Stomach smooth muscle (tissue), 2 donors: ENCODE measurements around the gene KIAA2012.

Source experiments
- H3K27ac ChIP-seq: one replicate; pipeline ENCODE4 v1.7.0; 2013; ENCODE audit warnings: mild to moderate bottlenecking, low read length, inconsistent platforms
- H3K27me3 ChIP-seq, 2 donors: one replicate each; pipeline ENCODE4 v1.7.0; 2013; ENCODE audit warnings: low read length in 2 of 2; ENCODE audit not compliant: insufficient read depth in 2 of 2, control insufficient read depth in 1 of 2
- H3K36me3 ChIP-seq, 2 donors: one replicate each; pipeline ENCODE4 v1.7.0; 2013; ENCODE audit warnings: low read length in 2 of 2; ENCODE audit not compliant: control insufficient read depth in 2 of 2, insufficient read depth in 2 of 2
- H3K4me1 ChIP-seq: one replicate; pipeline ENCODE4 v1.7.0; 2013; ENCODE audit warnings: low read length; ENCODE audit not compliant: control insufficient read depth, insufficient read depth
- H3K4me3 ChIP-seq, 2 donors: one replicate each; pipeline ENCODE4 v1.7.0; 2013; ENCODE audit warnings: low read length in 2 of 2
- H3K9ac ChIP-seq, 2 donors: one replicate each; pipeline ENCODE4 v1.7.0; 2013; ENCODE audit warnings: low read length in 2 of 2, mild to moderate bottlenecking in 1 of 2
- H3K9me3 ChIP-seq, 2 donors: one replicate each; pipeline ENCODE4 v1.7.0; 2013; ENCODE audit warnings: low read length in 2 of 2; ENCODE audit not compliant: control insufficient read depth in 2 of 2
- donor health status: healthy.
- donor health status: Pancreatic carcinoma.

The KIAA2012 gene

GRCh38 chr2:202116691-202117090 is 43.6 kb downstream of the KIAA2012 start:
- H3K36me3 ChIP-seq = no peaks in the 10 kb centered on the region
- no peak overlapping the region for H3K27ac ChIP-seq
- no peaks in the 10 kb centered on the region for H3K4me1 ChIP-seq
- H3K9ac ChIP-seq = no peak overlapping the region
- no peaks in the 10 kb centered on the region for H3K9me3 ChIP-seq
- H3K27me3 ChIP-seq = no peaks in the 10 kb centered on the region
- no peak overlapping the region for H3K4me3 ChIP-seq

GRCh38 chr2:202118168-202118567 is 45.1 kb downstream of the KIAA2012 start:
- Histone ChIP-seq H3K4me1 (no peaks in the 10 kb centered on the region), H3K9ac (no peak overlapping the region), H3K9me3 (no peaks in the 10 kb centered on the region), H3K36me3 (no peaks in the 10 kb centered on the region), H3K4me3 (no peak overlapping the region), H3K27ac (no peak overlapping the region), H3K27me3 (no peaks in the 10 kb centered on the region)

- no peak overlapping the region for H3K4me3 ChIP-seq
- H3K9me3 ChIP-seq = no peaks in the 10 kb centered on the region
- no peaks in the 10 kb centered on the region for H3K27me3 ChIP-seq
- no peaks in the 10 kb centered on the region for H3K4me1 ChIP-seq
- no peak overlapping the region for H3K27ac ChIP-seq
- no peak overlapping the region for H3K9ac ChIP-seq
- no peaks in the 10 kb centered on the region for H3K36me3 ChIP-seq
Observed at GRCh38 chr2:202120828-202121227, 47.8 kb downstream of the KIAA2012 start.

DNA sequence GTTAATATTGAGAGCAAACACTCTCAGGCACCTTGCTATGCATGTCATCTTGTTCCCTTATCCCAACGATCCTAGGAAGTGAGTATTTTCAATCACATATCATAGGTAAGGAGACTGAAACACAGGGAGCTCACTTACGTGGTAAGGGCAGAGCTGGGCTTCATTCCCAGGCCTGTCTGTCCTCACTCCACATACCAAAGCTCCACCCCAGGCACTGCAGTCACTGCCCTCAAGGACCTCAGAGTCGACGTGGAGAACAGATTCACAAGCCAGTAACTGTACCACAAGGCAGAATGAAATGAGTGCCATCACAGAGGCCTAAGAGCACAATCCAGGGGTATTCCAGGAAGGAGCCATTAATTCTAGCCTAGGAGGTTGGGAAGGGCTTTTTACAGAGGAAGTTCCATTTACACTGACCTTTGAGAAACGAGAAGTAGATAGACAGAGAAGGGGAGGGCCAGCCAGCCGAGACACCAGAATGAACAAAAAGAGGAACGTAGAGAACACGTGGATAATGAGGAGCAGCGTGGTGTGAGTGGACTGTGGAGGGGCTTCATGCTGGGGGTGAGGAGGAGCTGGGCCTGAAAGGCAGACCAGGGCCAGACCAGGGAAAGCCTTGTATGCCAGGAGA is 48.6 kb downstream of the KIAA2012 start:
- Histone ChIP-seq H3K27me3 (no peaks in the 10 kb centered on the region), H3K9ac (no peak overlapping the region), H3K4me1 (no peaks in the 10 kb centered on the region)

GRCh38 chr2:202122163-202122540 is 49.1 kb downstream of the KIAA2012 start:
- no peak overlapping the region for H3K9ac ChIP-seq

More for the DNA sequence above, 48.6 kb downstream of the KIAA2012 start:
- Histone ChIP-seq H3K4me3 (no peak overlapping the region), H3K9me3 (no peaks in the 10 kb centered on the region), H3K36me3 (no peaks in the 10 kb centered on the region), H3K27ac (no peak overlapping the region)

GRCh38 chr2:202122980-202123720 is 50.1 kb downstream of the KIAA2012 start:
- Histone ChIP-seq H3K4me1 (no peaks in the 10 kb centered on the region), H3K9ac (no peak overlapping the region), H3K27ac (no peak overlapping the region), H3K9me3 (no peaks in the 10 kb centered on the region), H3K36me3 (no peaks in the 10 kb centered on the region), H3K27me3 (no peaks in the 10 kb centered on the region), H3K4me3 (no peak overlapping the region)

More at GRCh38 chr2:202122163-202122540, 49.1 kb downstream of the KIAA2012 start:
- Histone ChIP-seq H3K4me3 (no peak overlapping the region), H3K4me1 (no peaks in the 10 kb centered on the region), H3K9me3 (no peaks in the 10 kb centered on the region), H3K36me3 (no peaks in the 10 kb centered on the region), H3K27me3 (no peaks in the 10 kb centered on the region), H3K27ac (no peak overlapping the region)

GRCh38 chr2:202124286-202124685 is 51.2 kb downstream of the KIAA2012 start:
- no peaks in the 10 kb centered on the region for H3K36me3 ChIP-seq
- H3K4me3 ChIP-seq = no peak overlapping the region
- H3K27me3 ChIP-seq = no peaks in the 10 kb centered on the region
- no peaks in the 10 kb centered on the region for H3K4me1 ChIP-seq
- no peaks in the 10 kb centered on the region for H3K9me3 ChIP-seq
- H3K27ac ChIP-seq = no peak overlapping the region
- no peak overlapping the region for H3K9ac ChIP-seq

DNA sequence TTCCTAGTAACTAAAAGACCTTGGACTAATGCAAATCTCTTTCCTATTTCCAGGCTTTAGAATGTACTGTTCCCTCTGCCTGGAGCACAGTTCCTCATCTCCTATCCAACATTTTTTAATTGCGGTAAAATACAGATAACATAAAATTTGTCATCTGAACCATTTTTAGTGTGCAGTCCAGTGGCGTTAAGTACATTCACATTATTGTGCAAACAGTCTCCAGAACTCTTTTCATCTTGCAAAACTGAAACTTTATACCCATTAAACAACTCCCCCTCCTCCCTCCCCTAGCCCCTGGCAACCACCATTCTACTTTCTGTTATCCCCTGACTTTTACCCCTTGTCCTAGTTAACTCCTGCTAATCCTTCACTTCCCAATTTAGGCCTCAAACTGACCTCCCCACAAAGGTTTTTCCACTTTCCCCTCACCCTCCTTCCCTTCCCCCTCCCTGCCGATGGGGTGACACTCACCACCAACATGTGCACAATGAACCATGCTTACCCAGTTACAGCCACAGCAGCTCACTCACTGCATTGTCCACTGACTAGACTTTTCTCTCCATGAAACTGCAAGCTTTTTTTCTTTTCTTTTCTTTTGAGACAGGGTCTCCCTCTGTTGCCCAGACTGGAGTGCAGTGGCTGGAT is 54.8 kb downstream of the KIAA2012 start:
- Histone ChIP-seq H3K27me3 (no peaks in the 10 kb centered on the region), H3K4me3 (no peak overlapping the region), H3K36me3 (no peaks in the 10 kb centered on the region), H3K27ac (no peak overlapping the region), H3K9ac (no peak overlapping the region), H3K9me3 (no peaks in the 10 kb centered on the region), H3K4me1 (no peaks in the 10 kb centered on the region)

GRCh38 chr2:202129841-202130240 is 56.8 kb downstream of the KIAA2012 start:
- no peaks in the 10 kb centered on the region for H3K9me3 ChIP-seq
- no peaks in the 10 kb centered on the region for H3K4me1 ChIP-seq
- H3K4me3 ChIP-seq = no peak overlapping the region
- no peaks in the 10 kb centered on the region for H3K36me3 ChIP-seq
- no peaks in the 10 kb centered on the region for H3K27me3 ChIP-seq
- no peak overlapping the region for H3K9ac ChIP-seq
- no peak overlapping the region for H3K27ac ChIP-seq

DNA sequence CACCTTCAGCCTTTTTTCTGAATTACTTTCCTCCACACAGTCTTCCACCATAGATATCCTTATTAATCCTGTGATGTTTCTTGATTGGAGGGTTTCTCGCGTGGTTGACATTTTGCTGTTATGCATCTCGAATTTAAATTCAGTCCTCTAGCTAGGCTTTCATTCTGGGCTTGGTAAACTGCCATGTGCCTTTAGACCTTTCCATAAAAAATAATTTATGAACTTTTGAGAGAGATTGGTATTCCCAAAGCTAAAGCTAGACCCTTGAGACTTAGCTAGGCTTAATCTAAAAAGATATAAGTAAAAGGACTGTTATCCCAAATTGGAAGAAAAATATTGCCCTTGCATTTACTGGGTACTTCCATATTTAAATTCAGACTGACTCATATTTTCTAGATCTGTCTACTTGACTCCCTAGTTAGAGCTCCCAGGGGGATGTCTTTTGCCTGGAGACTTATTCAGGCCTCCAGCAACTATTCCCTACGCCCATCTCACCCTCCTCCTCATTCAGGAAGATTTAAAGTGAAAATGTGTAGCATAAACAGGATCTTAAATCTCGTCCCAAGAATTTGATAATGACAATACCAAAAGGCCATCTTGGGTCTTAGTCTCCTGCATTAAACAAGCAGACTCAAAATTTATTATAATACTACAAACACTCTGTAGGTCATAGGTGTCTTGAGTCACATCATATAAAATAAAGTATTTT is 60.3 kb downstream of the KIAA2012 start:
- H3K9me3 ChIP-seq = no peaks in the 10 kb centered on the region
- no peaks in the 10 kb centered on the region for H3K36me3 ChIP-seq
- no peak overlapping the region for H3K4me3 ChIP-seq
- no peaks in the 10 kb centered on the region for H3K27me3 ChIP-seq
- peaks cover 10% of the 10 kb centered on the region for H3K4me1 ChIP-seq
- H3K27ac ChIP-seq = no peak overlapping the region
- H3K9ac ChIP-seq = no peak overlapping the region
